ENCODE results near the gene FLNC. TPM values are rescaled to one million over a fixed set of nuclear protein-coding genes. Genes with fewer than 3 reads are reported as not detected.

Gene FLNC
- total RNA-seq, 1 experiment from 2014 or later: 254 TPM

GRCh38 chr7:128877756-128878120, 47.5 kb downstream of the FLNC start:
- DNase-seq (ENCODE audit: low read depth): no peak

DNA sequence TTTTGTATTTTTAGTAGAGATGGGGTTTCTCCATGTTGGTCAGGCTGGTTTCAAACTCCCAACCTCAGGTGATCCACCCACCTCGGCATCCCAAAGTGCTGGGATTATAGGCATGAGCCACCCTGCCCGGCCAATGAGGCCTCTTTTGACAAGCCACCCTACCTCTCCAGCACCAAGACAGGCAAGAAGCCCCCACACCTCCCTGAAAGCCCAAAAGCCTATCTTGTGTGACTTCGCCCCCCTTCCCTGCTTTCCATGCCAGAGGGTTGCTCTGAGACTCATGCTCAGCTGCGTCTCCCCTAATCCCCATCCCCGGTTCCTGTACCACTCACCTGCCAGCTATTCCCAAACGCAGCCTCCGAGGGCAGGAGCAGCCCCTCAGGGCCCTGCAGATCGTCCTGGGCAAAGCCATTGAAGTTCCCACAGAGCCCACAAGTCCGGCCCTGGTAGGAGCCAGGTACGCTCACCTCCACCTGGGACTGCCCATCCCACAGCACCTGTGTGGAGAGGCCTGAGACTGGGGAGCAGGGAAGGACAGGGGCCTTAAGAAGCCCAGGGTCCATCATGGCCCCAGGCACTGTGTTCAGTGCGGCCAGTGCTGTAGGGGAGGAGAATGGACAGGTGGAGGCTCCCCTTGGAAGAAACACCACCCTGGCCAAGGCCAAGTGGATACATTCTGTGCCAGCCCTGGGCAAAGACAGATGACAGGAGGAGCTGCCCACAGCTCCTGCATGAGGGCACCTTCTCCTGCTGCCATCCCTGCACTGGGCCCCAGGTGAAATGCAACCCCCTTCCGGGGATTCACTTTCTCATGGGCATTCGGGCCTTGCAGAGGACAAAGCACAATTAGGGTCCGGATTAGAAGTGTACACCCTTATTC, 48.3 kb downstream of the FLNC start:
- no peak for DNase-seq (ENCODE audit: low read depth)

- no peak for DNase-seq (ENCODE audit: low read depth)
These were observed 49.3 kb downstream of the FLNC start for GRCh38 chr7:128879461-128879938.

DNA sequence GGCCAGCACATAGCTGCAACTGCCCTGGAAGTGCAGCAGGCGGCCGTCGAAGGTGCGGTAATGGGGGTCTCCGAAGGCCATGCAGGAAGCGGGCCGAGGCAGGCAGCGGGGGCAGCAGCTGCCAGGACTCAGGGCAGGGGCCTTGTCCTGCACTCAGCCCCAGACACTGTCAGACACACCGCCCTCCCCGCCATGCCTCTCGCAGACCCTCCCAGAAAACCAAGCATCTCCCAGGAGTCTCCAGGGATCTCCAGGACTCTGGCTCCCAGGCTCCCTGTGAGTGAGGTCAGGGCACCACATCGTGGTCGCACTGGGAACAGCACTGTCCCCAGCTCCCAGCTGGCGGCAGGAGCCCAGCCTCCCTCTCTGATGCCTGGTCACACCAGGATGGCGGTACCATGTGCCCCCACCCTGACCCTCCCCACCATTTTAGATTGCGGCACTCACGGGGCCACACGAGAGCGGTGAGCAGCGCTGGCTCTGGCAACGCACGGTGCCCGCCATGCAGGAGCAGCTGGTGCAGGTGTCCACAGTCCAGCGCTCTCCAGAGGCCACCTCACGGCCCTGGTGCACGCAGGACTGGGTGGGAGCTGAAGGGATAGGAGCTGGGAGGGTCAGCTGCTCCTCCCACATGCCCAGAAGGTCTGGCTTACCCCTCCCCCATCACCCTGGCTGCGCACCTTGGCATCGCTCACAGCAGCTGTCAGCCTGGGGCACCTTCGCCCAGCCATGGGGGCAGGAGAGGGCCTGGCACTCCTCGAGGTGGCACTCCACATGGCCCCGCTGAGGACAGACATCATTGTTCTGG, 49.9 kb downstream of the FLNC start:
- peak; percentile 54 for DNase-seq (ENCODE audit: low read depth)

GRCh38 chr7:128880791-128881457, 50.7 kb downstream of the FLNC start:
- DNase-seq (ENCODE audit: low read depth): no peak

DNA sequence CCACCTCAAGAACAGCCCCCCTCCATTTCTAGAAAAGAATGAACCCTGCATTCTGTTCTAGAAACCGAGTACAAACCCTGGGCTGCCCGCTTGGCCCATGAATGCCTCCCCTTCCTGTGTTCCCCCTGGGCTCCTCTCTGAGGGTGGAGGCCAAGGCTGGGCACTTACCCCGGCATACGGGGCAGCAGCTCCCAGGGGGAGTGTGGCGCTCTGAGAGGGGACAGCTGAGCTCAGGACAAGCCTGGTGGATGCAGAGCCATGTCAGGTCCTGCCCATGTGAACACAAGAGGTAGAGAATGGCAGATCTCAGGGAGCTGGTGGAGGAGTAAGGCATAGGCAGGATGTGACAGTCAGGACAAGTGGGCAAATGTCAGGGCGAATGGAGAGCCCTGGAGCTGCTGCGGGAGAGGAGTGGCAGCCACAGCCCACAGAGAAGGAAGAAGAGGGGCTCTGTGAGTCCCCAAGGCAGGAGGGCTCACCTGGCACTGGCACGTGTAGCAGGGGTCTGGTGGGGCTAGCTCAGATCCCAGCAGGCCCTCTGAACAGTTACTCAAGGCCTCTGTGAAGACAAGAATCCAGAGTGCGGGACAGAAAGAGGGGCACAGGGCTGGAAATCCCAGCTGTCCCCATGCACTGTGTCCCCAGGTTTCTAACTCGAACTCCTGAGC, 51.4 kb downstream of the FLNC start:
- no peak for DNase-seq (ENCODE audit: low read depth)

GRCh38 chr7:128882134-128882533, 51.9 kb downstream of the FLNC start:
- no peak for DNase-seq (ENCODE audit: low read depth)

- peak; percentile 67 for DNase-seq (ENCODE audit: low read depth)
These were observed 53.6 kb downstream of the FLNC start for GRCh38 chr7:128883622-128884448.

- DNase-seq (ENCODE audit: low read depth): no peak
These were observed 54.6 kb downstream of the FLNC start for GRCh38 chr7:128884561-128885369.

GRCh38 chr7:128885370-128886187, 55.4 kb downstream of the FLNC start:
- DNase-seq (ENCODE audit: low read depth): no peak

GRCh38 chr7:128886391-128887168, 56.4 kb downstream of the FLNC start:
- DNase-seq (ENCODE audit: low read depth): no peak

- DNase-seq (ENCODE audit: low read depth): no peak
These were observed 57.2 kb downstream of the FLNC start for GRCh38 chr7:128887169-128888038.

DNA sequence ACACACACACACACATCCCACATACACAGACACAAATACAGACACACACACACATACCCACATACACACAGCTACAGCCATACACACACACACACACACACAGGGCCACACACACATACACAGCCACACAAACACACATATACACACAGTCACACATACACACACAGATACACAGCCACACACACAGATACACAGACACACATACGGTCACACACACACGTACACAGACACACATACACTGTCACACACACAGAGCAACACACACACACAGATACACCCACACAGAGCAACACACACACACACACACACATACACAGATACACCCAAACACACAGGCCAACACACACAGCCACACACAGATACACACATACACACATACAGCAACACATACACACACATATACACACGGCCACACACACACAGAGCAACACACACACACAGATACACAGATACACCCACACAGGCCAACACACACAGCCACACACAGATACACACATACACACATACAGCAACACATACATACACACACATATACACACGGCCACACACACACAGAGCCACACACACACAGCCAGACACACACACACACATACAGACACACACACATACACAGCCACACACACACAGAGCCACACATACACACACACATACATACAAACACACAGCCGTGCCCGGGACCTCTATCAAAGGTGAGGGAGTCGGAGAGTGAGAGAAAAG, 58.0 kb downstream of the FLNC start:
- no peak for DNase-seq (ENCODE audit: low read depth)

GRCh38 chr7:128888756-128889095, 58.5 kb downstream of the FLNC start:
- DNase-seq (ENCODE audit: low read depth): no peak

DNA sequence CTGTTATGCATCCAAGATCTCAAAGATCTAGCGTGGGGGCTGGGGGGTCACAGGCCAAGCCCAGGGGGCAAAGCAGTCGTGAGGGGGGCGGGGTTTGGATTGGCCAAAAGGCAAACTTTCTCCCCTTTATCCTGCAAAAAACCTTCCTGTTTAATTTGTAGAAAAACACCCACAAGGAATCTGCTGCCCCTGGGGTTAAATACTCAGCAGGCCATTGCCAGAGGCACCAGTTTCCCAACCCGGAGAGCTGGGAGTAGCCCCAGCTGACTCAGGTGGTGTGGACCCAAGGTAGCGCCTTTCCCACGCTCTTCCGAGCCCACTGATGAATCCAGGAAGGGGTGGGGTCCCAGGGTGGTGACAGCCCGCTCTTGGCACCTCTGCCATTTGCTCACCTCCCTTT, 58.9 kb downstream of the FLNC start:
- no peak for DNase-seq (ENCODE audit: low read depth)

GRCh38 chr7:128890306-128891109, 60.3 kb downstream of the FLNC start:
- DNase-seq (ENCODE audit: low read depth): no peak

Measured in LHCN-M2 (cell line).